ENCODE results near the gene ERFE. TPM values are rescaled to one million over a fixed set of nuclear protein-coding genes. Genes with fewer than 3 reads are reported as not detected.
"Not testable (repeated sequence)": the region's sequence is repeated elsewhere in the genome, so short reads cannot be mapped to it uniquely, and the experiment has no call there.

Gene ERFE
- total RNA-seq, 1 donor from 2014 or later = 0.85 TPM

- Mint-ChIP-seq H3K9me3 (no peaks in the 10 kb centered on the region), H3K27ac (no peak overlapping the region), H3K4me1 (no peaks in the 10 kb centered on the region), H3K27me3 (ENCODE audit: low read depth) (peaks cover 20% of the 10 kb centered on the region), H3K4me3 (no peak overlapping the region), H3K36me3 (peaks cover 23% of the 10 kb centered on the region)
- no peak for DNase-seq (ENCODE audit: low spot score in 2 of 2, unreplicated experiment in 2 of 2)
- TF ChIP-seq CTCF (IDR thresholded peaks at IDR 0.05; ENCODE audit: unreplicated experiment) = no peak
Observed at GRCh38 chr2:238168196-238169047, 9.7 kb downstream of the ERFE start.

- H3K9me3 Mint-ChIP-seq = no peaks in the 10 kb centered on the region
- H3K27ac Mint-ChIP-seq = no peak overlapping the region
- TF ChIP-seq CTCF (IDR thresholded peaks at IDR 0.05; ENCODE audit: unreplicated experiment) = no peak
- no peaks in the 10 kb centered on the region for H3K4me1 Mint-ChIP-seq
- no peak overlapping the region for H3K4me3 Mint-ChIP-seq
- no peak for DNase-seq (ENCODE audit: low spot score in 2 of 2, unreplicated experiment in 2 of 2)
- H3K27me3 Mint-ChIP-seq (ENCODE audit: low read depth) = peaks cover 18% of the 10 kb centered on the region
- peaks cover 26% of the 10 kb centered on the region for H3K36me3 Mint-ChIP-seq
Observed at GRCh38 chr2:238169048-238169707, 10.4 kb downstream of the ERFE start.

GRCh38 chr2:238169708-238170251 lies 11.0 kb downstream of the ERFE start:
- no peak for TF ChIP-seq CTCF (IDR thresholded peaks at IDR 0.05; ENCODE audit: unreplicated experiment)
- H3K27me3 Mint-ChIP-seq (ENCODE audit: low read depth) = peaks cover 12% of the 10 kb centered on the region
- no peaks in the 10 kb centered on the region for H3K9me3 Mint-ChIP-seq
- H3K4me1 Mint-ChIP-seq = no peaks in the 10 kb centered on the region
- peaks cover 26% of the 10 kb centered on the region for H3K36me3 Mint-ChIP-seq
- H3K4me3 Mint-ChIP-seq = no peak overlapping the region
- peak overlapping the region; percentile 62 for H3K27ac Mint-ChIP-seq
- DNase-seq (ENCODE audit: low spot score in 2 of 2, unreplicated experiment in 2 of 2) = no peak

GRCh38 chr2:238170386-238171071 lies 11.8 kb downstream of the ERFE start:
- H3K27me3 Mint-ChIP-seq (ENCODE audit: low read depth) = peaks cover 5% of the 10 kb centered on the region
- no peak for DNase-seq (ENCODE audit: low spot score in 2 of 2, unreplicated experiment in 2 of 2)
- peaks cover 26% of the 10 kb centered on the region for H3K36me3 Mint-ChIP-seq
- TF ChIP-seq CTCF (IDR thresholded peaks at IDR 0.05; ENCODE audit: unreplicated experiment) = no peak
- H3K9me3 Mint-ChIP-seq = no peaks in the 10 kb centered on the region
- H3K4me1 Mint-ChIP-seq = no peaks in the 10 kb centered on the region
- H3K4me3 Mint-ChIP-seq = no peak overlapping the region
- no peak overlapping the region for H3K27ac Mint-ChIP-seq

- H3K27me3 Mint-ChIP-seq (ENCODE audit: low read depth); H3K4me1 Mint-ChIP-seq; H3K27ac Mint-ChIP-seq; DNase-seq (ENCODE audit: low spot score in 2 of 2, unreplicated experiment in 2 of 2); H3K4me3 Mint-ChIP-seq; H3K9me3 Mint-ChIP-seq: not testable (repeated sequence)
- peaks cover 26% of the 10 kb centered on the region for H3K36me3 Mint-ChIP-seq
Observed at GRCh38 chr2:238171072-238171431, 12.3 kb downstream of the ERFE start.

Data from mesothelial cell of epicardium (in vitro differentiated cells).